ENCODE measurements around the gene CCDC110.
A peak's percentile ranks its signal among the peaks of the same experiment; 100 is the strongest.
"Not testable (repeated sequence)": the region's sequence is repeated elsewhere in the genome, so short reads cannot be mapped to it uniquely, and the experiment has no call there.

Gene CCDC110

DNA sequence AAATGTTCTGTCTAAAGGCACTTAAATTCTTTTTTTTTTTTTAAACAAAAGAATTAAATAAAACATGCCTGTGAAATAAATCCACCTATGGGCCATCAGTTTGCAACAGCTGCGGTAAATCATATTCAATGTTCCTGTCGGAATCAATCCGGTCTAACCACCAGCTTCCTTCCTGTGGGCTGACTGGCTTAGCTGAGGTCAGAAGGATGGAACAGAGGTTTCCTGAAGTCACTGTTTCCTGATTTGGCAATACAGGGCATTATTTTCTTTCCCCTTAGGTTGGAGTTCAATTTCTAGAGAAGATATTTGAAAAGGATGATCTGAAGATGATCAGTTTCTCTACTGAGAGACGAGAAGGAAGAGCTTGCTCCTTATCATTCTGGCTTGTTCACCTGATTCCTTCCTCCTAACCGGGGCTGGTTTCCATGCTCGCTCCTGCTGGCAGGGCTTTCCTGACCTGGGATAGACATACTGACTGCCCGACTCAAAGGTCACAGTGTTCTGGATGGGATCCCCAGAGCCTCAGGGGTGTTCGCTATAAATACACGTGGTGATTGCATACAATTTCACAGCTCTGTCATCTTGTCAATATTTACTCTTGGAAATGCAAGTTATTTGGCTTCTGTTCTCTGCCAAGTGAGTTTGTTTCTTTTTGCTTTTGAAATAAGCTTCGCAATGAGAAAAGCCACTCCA is 42.1 kb upstream of the CCDC110 start:
- POLR2A ChIA-PET (ENCODE audit: low non-redundant PET) = no interaction called here
- TF ChIP-seq, protein P1, sequence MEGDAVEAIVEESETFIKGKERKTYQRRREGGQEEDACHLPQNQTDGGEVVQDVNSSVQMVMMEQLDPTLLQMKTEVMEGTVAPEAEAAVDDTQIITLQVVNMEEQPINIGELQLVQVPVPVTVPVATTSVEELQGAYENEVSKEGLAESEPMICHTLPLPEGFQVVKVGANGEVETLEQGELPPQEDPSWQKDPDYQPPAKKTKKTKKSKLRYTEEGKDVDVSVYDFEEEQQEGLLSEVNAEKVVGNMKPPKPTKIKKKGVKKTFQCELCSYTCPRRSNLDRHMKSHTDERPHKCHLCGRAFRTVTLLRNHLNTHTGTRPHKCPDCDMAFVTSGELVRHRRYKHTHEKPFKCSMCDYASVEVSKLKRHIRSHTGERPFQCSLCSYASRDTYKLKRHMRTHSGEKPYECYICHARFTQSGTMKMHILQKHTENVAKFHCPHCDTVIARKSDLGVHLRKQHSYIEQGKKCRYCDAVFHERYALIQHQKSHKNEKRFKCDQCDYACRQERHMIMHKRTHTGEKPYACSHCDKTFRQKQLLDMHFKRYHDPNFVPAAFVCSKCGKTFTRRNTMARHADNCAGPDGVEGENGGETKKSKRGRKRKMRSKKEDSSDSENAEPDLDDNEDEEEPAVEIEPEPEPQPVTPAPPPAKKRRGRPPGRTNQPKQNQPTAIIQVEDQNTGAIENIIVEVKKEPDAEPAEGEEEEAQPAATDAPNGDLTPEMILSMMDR (conservative IDR thresholded peaks at IDR 0.05; ENCODE audit: low read depth) = no peak
- CTCF ChIA-PET = interaction anchor here (0.7 to 0.9 kb wide), 2 partner anchors 11 to 241 kb away, joined by 3 to 5 read pairs; no protein-coding TSS in a partner anchor
- H3K27ac ChIP-seq = no peak overlapping the region
- no peak for DNase-seq (ENCODE audit: low spot score)

DNA sequence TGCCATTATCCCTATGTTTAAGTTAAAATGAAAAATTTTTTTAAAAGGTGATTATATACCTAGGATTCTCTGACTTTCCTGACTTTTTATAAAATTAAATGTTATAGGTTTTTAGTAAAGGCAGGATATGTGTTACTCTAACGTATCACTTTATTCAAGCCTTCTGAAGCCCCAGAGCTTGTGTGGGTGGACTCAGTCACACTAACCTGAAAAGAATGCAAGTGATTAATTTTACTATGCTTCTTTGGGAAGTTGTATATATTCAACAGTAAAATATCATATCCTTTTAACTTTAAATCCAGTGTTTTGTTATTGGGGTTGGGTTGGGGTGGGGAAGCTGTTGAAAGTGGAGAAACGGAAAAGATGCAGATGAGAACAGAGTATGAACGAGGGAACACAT is 41.0 kb upstream of the CCDC110 start:
- H3K27ac ChIP-seq = no peak overlapping the region
- POLR2A ChIA-PET (ENCODE audit: low non-redundant PET) = no interaction called here
- CTCF ChIA-PET = interaction anchor here (0.9 kb wide), 1 partner anchor 12 kb away, joined by 5 read pairs; no protein-coding TSS in a partner anchor
- peak; percentile 20 for DNase-seq (ENCODE audit: low spot score)
- TF ChIP-seq, protein P1 (conservative IDR thresholded peaks at IDR 0.05; ENCODE audit: low read depth) = no peak

DNA sequence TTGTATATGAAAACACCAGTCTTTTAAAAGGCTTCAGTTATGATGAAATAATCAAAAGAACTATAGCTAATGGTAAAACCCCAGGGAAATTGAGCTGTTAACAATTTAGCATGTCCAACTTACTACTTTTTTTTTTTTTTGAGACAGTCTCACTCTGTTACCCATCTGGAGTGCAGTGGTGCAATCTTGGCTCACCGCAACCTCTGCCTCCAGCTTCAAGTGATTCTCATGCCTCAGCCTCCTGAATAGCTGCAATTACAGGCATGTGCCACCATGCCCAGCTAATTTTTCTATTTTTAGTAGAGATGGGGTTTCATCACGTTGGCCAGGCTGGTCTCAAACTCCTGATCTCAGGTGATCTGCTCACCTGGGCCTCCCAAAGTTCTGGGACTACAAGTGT is 39.7 kb upstream of the CCDC110 start:
- H3K27ac ChIP-seq; POLR2A ChIA-PET (ENCODE audit: low non-redundant PET); CTCF ChIA-PET; DNase-seq (ENCODE audit: low spot score): not testable (repeated sequence)

DNA sequence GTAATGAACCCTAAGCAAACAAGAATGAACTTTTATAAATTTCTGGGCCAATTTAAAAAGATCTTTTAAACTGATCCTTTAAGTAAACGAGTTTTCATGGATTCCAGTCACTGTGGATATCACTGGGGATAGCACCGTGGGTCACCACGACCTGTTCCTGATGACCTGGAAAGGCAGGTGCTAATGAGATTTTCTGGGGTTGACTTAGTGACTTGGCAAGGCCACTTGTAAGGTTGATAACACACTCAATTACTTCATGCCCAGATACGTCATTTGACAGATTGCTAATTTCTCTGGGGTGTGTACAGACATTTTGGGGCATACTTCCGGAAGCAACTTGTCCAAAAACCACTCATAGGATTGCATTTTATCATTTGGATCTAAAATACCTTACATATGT is 39.3 kb upstream of the CCDC110 start:
- TF ChIP-seq, protein P1 (conservative IDR thresholded peaks at IDR 0.05; ENCODE audit: low read depth) = no peak
- H3K27ac ChIP-seq = no peak overlapping the region
- ChIA-PET POLR2A (ENCODE audit: low non-redundant PET) (no interaction called here), CTCF (no interaction called here)
- no peak for DNase-seq (ENCODE audit: low spot score)

DNA sequence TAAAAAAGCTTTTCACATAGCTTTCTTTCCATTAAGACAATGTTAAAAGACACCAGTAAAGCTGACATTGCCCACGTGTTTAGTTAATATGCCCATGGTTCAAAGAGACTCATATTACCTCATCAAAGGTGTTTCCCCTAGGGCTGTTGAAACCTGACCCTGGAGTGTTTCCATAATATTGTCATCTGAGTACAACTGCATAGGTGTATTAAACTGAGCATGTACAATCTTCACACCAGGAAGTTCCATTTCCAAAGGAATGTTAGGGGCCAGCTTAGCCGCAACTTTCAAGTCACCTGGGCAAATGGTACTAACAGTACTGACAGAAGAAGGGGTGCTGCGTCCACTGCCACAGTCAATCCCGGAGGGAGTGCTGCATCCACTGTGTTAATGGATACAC is 36.6 kb upstream of the CCDC110 start:
- ChIA-PET CTCF (interaction anchor here (0.6 kb wide), 1 partner anchor 1193 kb away, joined by 6 read pairs; no protein-coding TSS in a partner anchor), POLR2A (ENCODE audit: low non-redundant PET) (no interaction called here)
- TF ChIP-seq, protein P1 (conservative IDR thresholded peaks at IDR 0.05; ENCODE audit: low read depth) = no peak
- H3K27ac ChIP-seq = no peak overlapping the region
- DNase-seq (ENCODE audit: low spot score) = peak; percentile 58

DNA sequence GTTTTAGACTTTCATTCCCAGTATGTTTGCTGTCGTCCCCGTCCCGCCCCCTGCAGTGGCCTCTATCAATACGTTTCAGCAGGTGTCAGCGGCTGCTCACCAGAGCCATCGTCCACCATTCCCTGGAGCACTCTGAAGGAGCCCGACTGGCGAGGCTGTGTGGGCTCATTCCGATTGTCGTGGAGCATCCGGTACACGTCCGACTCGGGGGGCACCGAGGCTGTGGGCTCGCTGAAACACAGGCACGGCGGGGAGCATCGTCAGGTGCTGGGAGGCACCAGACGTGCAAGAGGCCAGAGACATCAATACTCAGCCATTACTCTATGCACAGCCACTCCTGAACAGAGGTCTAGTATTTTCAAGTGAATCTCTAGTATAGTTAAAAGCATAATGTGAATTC is 34.9 kb upstream of the CCDC110 start:
- TF ChIP-seq, protein P1 (conservative IDR thresholded peaks at IDR 0.05; ENCODE audit: low read depth) = no peak
- ChIA-PET POLR2A (ENCODE audit: low non-redundant PET) (no interaction called here), CTCF (no interaction called here)
- H3K27ac ChIP-seq = no peak overlapping the region
- DNase-seq (ENCODE audit: low spot score) = no peak
